H1 (cell line): ENCODE results near the gene HIPK2.

Experiments used
- FOSL1 ChIP-seq: IDR thresholded peaks from 2 replicates; pipeline ENCODE4 v1.6.1; 2011; ENCODE audit warnings: mild to moderate bottlenecking, low read depth, low read length, moderate library complexity; ENCODE audit not compliant: insufficient read depth
- POLR2A ChIP-seq, 2 experiments: IDR thresholded peaks; 1 replicate in 1 of 2; 2 replicates in 1 of 2; pipeline ENCODE4 v1.6.1; 2011; ENCODE audit warnings: low read depth in 2 of 2, low read length in 2 of 2, mild to moderate bottlenecking in 2 of 2; ENCODE audit errors: control extremely low read depth in 1 of 2
- POLR2AphosphoS5 ChIP-seq: IDR thresholded peaks from 2 replicates; pipeline ENCODE4 v1.6.1; 2011; ENCODE audit warnings: low read depth, low read length
- TF ChIP-seq, protein P1 (sequence below), 3 experiments: IDR thresholded peaks; 1 replicate in 2 of 3; 2 replicates in 1 of 3; pipeline versions ENCODE4 v1.5.1 to v1.6.1; 2011; ENCODE audit warnings: low read length in 3 of 3, mild to moderate bottlenecking in 3 of 3, inconsistent platforms in 2 of 3, low read depth in 1 of 3, moderate library complexity in 1 of 3; ENCODE audit not compliant: insufficient read depth in 1 of 3; ENCODE audit errors: control extremely low read depth in 1 of 3
- TF ChIP-seq, protein P2 (sequence below): IDR thresholded peaks from 2 replicates; pipeline ENCODE4 v1.6.1; 2012; ENCODE audit warnings: inconsistent platforms

DNA sequence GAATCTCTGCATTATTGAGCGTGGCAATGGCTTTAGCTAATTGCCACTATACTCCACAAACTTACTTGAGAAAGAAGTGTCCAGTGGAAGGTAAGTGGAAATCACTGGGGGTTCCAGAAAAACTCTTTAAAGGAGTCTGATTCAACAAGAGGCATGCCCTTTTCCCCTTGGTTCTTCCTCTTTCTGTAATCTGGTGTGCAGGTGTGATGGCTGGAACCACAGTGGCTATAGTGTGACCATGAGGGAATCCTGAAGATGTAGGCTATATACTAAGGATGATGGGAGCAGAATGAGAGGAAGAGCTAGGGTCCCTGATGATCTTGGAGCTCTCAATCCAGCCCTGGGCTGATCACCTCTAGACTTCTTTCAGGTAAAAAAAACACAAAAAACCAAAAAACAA lies 256.4 kb downstream of the HIPK2 start:
- TF ChIP-seq, protein P1, sequence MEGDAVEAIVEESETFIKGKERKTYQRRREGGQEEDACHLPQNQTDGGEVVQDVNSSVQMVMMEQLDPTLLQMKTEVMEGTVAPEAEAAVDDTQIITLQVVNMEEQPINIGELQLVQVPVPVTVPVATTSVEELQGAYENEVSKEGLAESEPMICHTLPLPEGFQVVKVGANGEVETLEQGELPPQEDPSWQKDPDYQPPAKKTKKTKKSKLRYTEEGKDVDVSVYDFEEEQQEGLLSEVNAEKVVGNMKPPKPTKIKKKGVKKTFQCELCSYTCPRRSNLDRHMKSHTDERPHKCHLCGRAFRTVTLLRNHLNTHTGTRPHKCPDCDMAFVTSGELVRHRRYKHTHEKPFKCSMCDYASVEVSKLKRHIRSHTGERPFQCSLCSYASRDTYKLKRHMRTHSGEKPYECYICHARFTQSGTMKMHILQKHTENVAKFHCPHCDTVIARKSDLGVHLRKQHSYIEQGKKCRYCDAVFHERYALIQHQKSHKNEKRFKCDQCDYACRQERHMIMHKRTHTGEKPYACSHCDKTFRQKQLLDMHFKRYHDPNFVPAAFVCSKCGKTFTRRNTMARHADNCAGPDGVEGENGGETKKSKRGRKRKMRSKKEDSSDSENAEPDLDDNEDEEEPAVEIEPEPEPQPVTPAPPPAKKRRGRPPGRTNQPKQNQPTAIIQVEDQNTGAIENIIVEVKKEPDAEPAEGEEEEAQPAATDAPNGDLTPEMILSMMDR (IDR thresholded peaks at IDR 0.05; ENCODE audit: control extremely low read depth in 1 of 3, insufficient read depth in 1 of 3, low read depth in 1 of 3, low read length in 3 of 3): no peak
- TF ChIP-seq, protein P2, sequence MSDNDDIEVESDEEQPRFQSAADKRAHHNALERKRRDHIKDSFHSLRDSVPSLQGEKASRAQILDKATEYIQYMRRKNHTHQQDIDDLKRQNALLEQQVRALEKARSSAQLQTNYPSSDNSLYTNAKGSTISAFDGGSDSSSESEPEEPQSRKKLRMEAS: no peak
- TF ChIP-seq POLR2A (IDR thresholded peaks at IDR 0.05; ENCODE audit: control extremely low read depth in 1 of 2, low read depth in 2 of 2, low read length in 2 of 2) (no peak), POLR2AphosphoS5 (no peak), FOSL1 (no peak)
